KMS-11 (cell line): ENCODE results near the gene FBXL19.
A peak's percentile ranks its signal among the peaks of the same experiment; 100 is the strongest.

Experiments used
- H2AFZ ChIP-seq: fragments of 200-600 bp; sonication (generic); 2 replicates; pipeline ENCODE4 v1.6.1; 2016; ENCODE audit warnings: antibody characterized with exemption, mixed run types, low read depth
- H3K27ac ChIP-seq: fragments of 200-600 bp; sonication (generic); 2 replicates; pipeline ENCODE4 v1.6.1; 2016; ENCODE audit warnings: mild to moderate bottlenecking, mixed run types
- H3K27me3 ChIP-seq: fragments of 200-600 bp; sonication (generic); 2 replicates; pipeline ENCODE4 v1.6.1; 2017; ENCODE audit warnings: mild to moderate bottlenecking, low read depth, mixed run types, moderate library complexity; ENCODE audit not compliant: insufficient read depth
- H3K36me3 ChIP-seq: fragments of 200-600 bp; sonication (generic); 2 replicates; pipeline ENCODE4 v1.6.1; 2017; ENCODE audit warnings: mild to moderate bottlenecking, mixed run types; ENCODE audit not compliant: insufficient read depth
- H3K4me1 ChIP-seq: fragments of 200-600 bp; sonication (generic); 2 replicates; pipeline ENCODE4 v1.6.1; 2016; ENCODE audit warnings: mild to moderate bottlenecking, low read depth, mixed run types; ENCODE audit not compliant: poor library complexity, severe bottlenecking
- H3K4me2 ChIP-seq: fragments of 200-600 bp; sonication (generic); 2 replicates; pipeline ENCODE4 v1.7.0; 2016; ENCODE audit warnings: mild to moderate bottlenecking, mixed run types
- H3K4me3 ChIP-seq: fragments of 200-600 bp; sonication (generic); IDR thresholded peaks from 2 replicates; pipeline ENCODE4 v1.6.1; 2017; ENCODE audit warnings: low read depth, low read length, mixed read lengths; ENCODE audit not compliant: insufficient read depth
- H3K79me2 ChIP-seq: fragments of 200-600 bp; sonication (generic); 2 replicates; pipeline ENCODE4 v1.6.1; 2016; ENCODE audit warnings: low read depth, mixed run types; ENCODE audit not compliant: insufficient read depth
- H3K9ac ChIP-seq: fragments of 200-600 bp; sonication (generic); 2 replicates; pipeline ENCODE4 v1.6.1; 2016; ENCODE audit warnings: mild to moderate bottlenecking, mixed run types
- H4K20me1 ChIP-seq: fragments of 200-600 bp; sonication (generic); 2 replicates; pipeline ENCODE4 v1.6.1; 2016; ENCODE audit warnings: mild to moderate bottlenecking, mixed run types; ENCODE audit not compliant: insufficient read depth
- TF ChIP-seq, protein P1 (sequence below): fragments of 200-600 bp; sonication (generic); conservative IDR thresholded peaks from 2 replicates; pipeline ENCODE4 v1.6.1; 2017; ENCODE audit warnings: low read depth, mild to moderate bottlenecking, antibody characterized with exemption, low read length, moderate library complexity, mixed read lengths

Gene FBXL19

DNA sequence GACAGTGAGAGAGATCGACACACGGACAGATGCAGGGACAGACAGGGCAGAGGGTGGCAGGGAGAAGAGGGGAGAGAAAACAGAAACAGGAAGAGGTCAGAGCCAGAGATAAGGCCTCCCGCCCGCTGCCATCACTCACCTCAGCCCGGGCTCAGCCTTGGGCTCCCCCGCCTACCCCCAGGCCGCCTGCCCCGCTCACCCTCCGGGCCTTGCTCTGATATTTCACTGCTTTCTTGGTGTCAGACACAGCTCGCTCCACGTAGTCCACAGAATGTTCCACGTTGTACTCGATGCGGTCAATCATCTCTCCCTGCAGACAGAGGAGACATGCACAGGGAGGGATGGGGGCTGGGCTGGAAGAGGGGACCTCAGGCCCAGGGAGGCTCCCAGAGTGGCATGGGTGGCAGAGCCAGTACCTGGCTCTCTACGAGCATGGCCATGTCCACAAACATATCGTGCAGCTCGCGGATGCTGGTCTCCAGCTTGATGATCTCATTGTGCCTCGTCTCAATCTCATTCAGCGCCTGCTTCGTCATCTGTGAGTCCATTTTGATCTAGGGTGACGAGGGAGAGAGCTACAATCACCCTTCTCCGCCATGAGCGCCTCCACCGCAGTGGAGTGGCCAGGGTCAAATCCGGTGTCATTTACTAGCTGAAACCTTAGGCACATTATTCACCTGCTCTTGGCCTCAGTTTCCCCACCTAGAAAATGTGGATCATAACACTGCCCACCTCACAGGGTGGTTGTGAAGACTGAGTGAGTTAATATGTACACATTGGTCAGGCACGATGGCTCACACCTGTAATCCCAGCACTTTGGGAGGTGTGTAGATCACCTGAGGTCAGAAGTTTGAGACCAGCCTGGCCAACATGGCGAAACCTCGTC, 69.8 kb downstream of the FBXL19 start:
- Histone ChIP-seq H3K9ac (no peak overlapping the region), H4K20me1 (no peaks in the 10 kb centered on the region), H3K4me1 (peaks cover 8% of the 10 kb centered on the region), H3K4me3 (no peak overlapping the region), H3K4me2 (no peak overlapping the region), H2AFZ (no peak overlapping the region), H3K27ac (no peak overlapping the region), H3K36me3 (no peaks in the 10 kb centered on the region), H3K27me3 (no peaks in the 10 kb centered on the region; the same call in 1 of the 2 replicates), H3K79me2 (no peaks in the 10 kb centered on the region)
- TF ChIP-seq, protein P1, sequence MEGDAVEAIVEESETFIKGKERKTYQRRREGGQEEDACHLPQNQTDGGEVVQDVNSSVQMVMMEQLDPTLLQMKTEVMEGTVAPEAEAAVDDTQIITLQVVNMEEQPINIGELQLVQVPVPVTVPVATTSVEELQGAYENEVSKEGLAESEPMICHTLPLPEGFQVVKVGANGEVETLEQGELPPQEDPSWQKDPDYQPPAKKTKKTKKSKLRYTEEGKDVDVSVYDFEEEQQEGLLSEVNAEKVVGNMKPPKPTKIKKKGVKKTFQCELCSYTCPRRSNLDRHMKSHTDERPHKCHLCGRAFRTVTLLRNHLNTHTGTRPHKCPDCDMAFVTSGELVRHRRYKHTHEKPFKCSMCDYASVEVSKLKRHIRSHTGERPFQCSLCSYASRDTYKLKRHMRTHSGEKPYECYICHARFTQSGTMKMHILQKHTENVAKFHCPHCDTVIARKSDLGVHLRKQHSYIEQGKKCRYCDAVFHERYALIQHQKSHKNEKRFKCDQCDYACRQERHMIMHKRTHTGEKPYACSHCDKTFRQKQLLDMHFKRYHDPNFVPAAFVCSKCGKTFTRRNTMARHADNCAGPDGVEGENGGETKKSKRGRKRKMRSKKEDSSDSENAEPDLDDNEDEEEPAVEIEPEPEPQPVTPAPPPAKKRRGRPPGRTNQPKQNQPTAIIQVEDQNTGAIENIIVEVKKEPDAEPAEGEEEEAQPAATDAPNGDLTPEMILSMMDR, result no peak

DNA sequence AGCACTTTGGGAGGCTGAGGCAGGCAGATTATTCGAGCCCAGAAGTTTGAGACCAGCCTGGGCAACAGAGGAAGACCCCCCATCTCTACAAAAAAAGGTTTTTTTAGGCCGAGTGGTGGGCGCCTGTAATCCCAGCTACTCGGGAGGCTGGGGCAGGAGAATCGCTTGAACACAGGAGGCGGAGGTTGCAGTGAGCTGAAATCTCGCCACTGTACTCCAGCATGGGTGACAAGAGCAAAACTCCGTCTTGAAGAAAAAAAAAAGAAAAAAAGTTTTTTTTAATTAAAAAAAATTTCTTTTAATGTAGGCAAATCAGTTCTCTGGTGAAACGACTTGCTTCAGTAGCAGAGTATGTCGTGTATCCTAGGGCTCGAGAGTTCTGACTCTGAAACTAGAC, 72.6 kb downstream of the FBXL19 start:
- H4K20me1 ChIP-seq, result no peaks in the 10 kb centered on the region
- no peak overlapping the region for H3K4me3 ChIP-seq
- no peak overlapping the region for H3K9ac ChIP-seq
- H3K27ac ChIP-seq, result no peak overlapping the region
- peak overlapping the region; percentile 66 for H3K4me2 ChIP-seq
- no peaks in the 10 kb centered on the region for H3K36me3 ChIP-seq
- H2AFZ ChIP-seq, result peak overlapping the region; percentile 77; the same call in 1 of the 2 replicates
- TF ChIP-seq, protein P1, result no peak
- no peaks in the 10 kb centered on the region for H3K79me2 ChIP-seq
- peaks cover 4% of the 10 kb centered on the region; the same call in 1 of the 2 replicates for H3K27me3 ChIP-seq
- peaks cover 8% of the 10 kb centered on the region for H3K4me1 ChIP-seq

DNA sequence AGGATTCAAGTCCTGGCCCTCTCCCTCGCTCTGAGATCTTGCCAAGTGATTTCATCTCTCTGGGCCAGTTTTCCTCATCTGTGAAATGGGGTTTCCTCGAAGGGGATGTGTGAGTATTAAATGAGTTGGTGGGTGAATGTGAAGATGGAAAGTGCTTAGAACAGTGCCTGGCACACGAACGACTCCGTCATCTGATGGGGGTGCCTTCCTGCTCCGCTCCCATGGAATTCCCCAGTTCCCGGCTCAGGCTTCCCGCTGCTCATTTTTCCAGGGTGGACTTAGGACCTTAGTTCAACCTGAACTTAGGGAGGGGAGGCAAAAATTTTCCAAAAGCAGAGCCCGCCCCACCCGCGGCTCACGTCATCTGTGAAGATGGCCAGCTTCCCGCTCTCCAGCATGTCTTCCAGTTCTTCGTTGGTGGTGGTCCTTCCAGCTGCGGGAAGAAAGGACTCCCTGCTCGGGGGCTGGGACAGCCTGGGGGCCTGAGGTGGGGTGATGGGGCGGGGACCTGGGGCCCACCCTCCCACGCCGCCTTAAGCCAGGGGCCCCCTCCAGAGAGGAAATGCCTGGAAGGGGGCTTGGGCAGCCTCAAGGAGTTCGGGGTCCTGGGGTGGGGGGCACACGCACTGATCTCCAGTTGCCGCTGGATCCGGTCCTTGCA, 73.1 kb downstream of the FBXL19 start:
- H3K9ac ChIP-seq, result peak overlapping the region; percentile 80
- H2AFZ ChIP-seq, result peak overlapping the region; percentile 77
- no peaks in the 10 kb centered on the region for H4K20me1 ChIP-seq
- H3K79me2 ChIP-seq, result no peaks in the 10 kb centered on the region
- H3K4me3 ChIP-seq, result no peak overlapping the region
- peak overlapping the region; percentile 66 for H3K4me2 ChIP-seq
- TF ChIP-seq, protein P1, result no peak
- no peaks in the 10 kb centered on the region for H3K36me3 ChIP-seq
- peak overlapping the region; percentile 49 for H3K27ac ChIP-seq
- H3K27me3 ChIP-seq, result peaks cover 4% of the 10 kb centered on the region; the same call in 1 of the 2 replicates
- peaks cover 8% of the 10 kb centered on the region for H3K4me1 ChIP-seq

DNA sequence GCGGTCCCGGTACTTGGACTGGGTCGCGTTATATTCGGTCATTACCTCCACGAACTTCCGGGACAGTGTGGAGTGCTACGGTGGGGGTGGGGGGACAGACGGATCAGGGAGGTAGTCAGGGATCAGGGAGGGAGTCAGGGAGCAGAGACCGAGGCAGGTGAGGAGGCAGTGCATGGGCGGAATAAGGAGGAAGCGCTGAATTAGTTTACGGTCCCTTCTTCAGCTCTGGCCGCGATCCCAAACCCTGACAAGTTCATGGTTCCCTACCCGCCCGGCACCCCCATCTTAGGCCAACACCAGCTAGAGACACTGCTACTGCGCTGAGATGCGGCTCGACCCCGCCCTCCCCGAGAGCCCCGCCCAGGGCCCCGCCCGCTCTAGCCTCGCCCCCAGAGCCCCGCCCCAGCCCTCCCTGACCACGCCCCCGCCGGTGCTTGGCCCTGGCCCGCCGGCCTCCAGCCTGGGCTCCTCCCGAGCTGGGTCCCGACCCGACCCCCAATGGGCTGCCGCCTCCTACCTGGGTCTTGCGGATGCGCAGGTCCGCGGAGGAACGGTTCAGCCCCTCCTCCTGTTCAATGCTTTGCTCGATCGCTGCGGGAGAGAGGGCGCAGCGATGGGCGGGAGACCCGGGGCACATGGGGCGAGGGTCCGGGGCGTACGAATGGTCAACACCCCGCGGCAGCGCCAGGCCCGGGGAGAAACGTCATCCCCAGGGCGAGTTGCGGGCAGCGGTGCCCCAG, 73.8 kb downstream of the FBXL19 start:
- peaks cover 4% of the 10 kb centered on the region; the same call in 1 of the 2 replicates for H3K27me3 ChIP-seq
- peak overlapping the region; percentile 77 for H2AFZ ChIP-seq
- no peaks in the 10 kb centered on the region for H3K79me2 ChIP-seq
- TF ChIP-seq, protein P1, result no peak
- peak overlapping the region; percentile 93 for H3K4me2 ChIP-seq
- H3K4me1 ChIP-seq, result peaks cover 8% of the 10 kb centered on the region
- H3K9ac ChIP-seq, result peak overlapping the region; percentile 80
- no peaks in the 10 kb centered on the region for H4K20me1 ChIP-seq
- H3K36me3 ChIP-seq, result no peaks in the 10 kb centered on the region
- peak overlapping the region; percentile 49 for H3K27ac ChIP-seq
- no peak overlapping the region for H3K4me3 ChIP-seq
